Fibroblast of lung (primary cell): ENCODE results near the gene NR3C2. TPM values are rescaled to one million over a fixed set of nuclear protein-coding genes. Genes with fewer than 3 reads are reported as not detected.

Experiments
- DNase-seq, 2 donors: peaks; one replicate each; pipeline versions ENCODE4 v3.0.0 to v3.0.0-alpha.2; 2010; ENCODE audit warnings: low read depth in 2 of 2
- H2AFZ ChIP-seq: 2 replicates; pipeline ENCODE4 v1.5.1; 2012; ENCODE audit warnings: low read length, control low read depth, inconsistent platforms
- H3K27ac ChIP-seq: 2 replicates; pipeline ENCODE4 v1.5.1; 2011; ENCODE audit warnings: low read length, control low read depth; ENCODE audit not compliant: insufficient read depth
- H3K27me3 ChIP-seq: 2 replicates; pipeline ENCODE4 v1.5.1; 2011; ENCODE audit warnings: mild to moderate bottlenecking, low read length; ENCODE audit not compliant: control insufficient read depth, insufficient read depth
- H3K36me3 ChIP-seq: 2 replicates; pipeline ENCODE4 v1.5.1; 2011; ENCODE audit warnings: low read length; ENCODE audit not compliant: control insufficient read depth, insufficient read depth
- H3K4me1 ChIP-seq: 2 replicates; pipeline ENCODE4 v1.5.1; 2011; ENCODE audit warnings: low read length; ENCODE audit not compliant: control insufficient read depth, insufficient read depth; ENCODE audit errors: extremely low read depth
- H3K4me2 ChIP-seq: 2 replicates; pipeline ENCODE4 v1.5.1; 2011; ENCODE audit warnings: low read length, control low read depth; ENCODE audit not compliant: insufficient read depth; ENCODE audit errors: extremely low read depth
- H3K4me3 ChIP-seq, 4 experiments: fragments of 200-600 bp in 1 of 4; sonication (generic) in 1 of 4; replicated peaks in 1 of 4; 2 replicates each; pipeline ENCODE4 v1.5.1; 2011 to 2016; ENCODE audit warnings: low read length in 4 of 4, low read depth in 3 of 4, mild to moderate bottlenecking in 3 of 4, control low read depth in 2 of 4, inconsistent platforms in 1 of 4, mixed read lengths in 1 of 4; ENCODE audit not compliant: insufficient read depth in 1 of 4; ENCODE audit errors: control extremely low read depth in 1 of 4
- H3K79me2 ChIP-seq: 2 replicates; pipeline ENCODE4 v1.5.1; 2012; ENCODE audit warnings: mild to moderate bottlenecking, low read length, inconsistent platforms; ENCODE audit not compliant: control insufficient read depth, insufficient read depth
- H3K9ac ChIP-seq: 2 replicates; pipeline ENCODE4 v1.5.1; 2011; ENCODE audit warnings: mild to moderate bottlenecking, low read length, control low read depth; ENCODE audit not compliant: insufficient read depth
- H3K9me3 ChIP-seq: 2 replicates; pipeline ENCODE4 v1.5.1; 2012; ENCODE audit warnings: low read depth, low read length; ENCODE audit not compliant: control insufficient read depth, insufficient read depth
- H4K20me1 ChIP-seq: 2 replicates; pipeline ENCODE4 v1.5.1; 2011; ENCODE audit warnings: low read length; ENCODE audit not compliant: control insufficient read depth, insufficient read depth; ENCODE audit errors: extremely low read depth
- CTCF ChIP-seq, 2 donors: IDR thresholded peaks in 1 of 2; conservative IDR thresholded peaks in 1 of 2; 1 replicate in 1 of 2; 2 replicates in 1 of 2; pipeline ENCODE4 v1.5.1; 2011 to 2012; ENCODE audit warnings: low read length in 2 of 2, control low read depth in 1 of 2, inconsistent platforms in 1 of 2, low read depth in 1 of 2, mild to moderate bottlenecking in 1 of 2
- EZH2 ChIP-seq: IDR thresholded peaks from 2 replicates; pipeline ENCODE4 v1.5.1; 2012; ENCODE audit warnings: low read length, control low read depth, mild to moderate bottlenecking; ENCODE audit errors: missing control alignments
- polyA plus RNA-seq, 2 donors: library from polyadenylated mRNA; depleted of rRNA in 1 of 2; stranded (reverse) in 1 of 2; unstranded in 1 of 2; fragments of >200 nt; gene quantifications; 2 replicates each; pipeline ENCODE4 v1.2.1, GENCODE V29; 2011 to 2012; ENCODE audit warnings: missing spikeins in 1 of 2
- total RNA-seq: library from RNA; depleted of rRNA; stranded (reverse); fragments of >200 nt; gene quantifications from 2 replicates; pipeline ENCODE4 v1.2.1, GENCODE V29; 2014

The NR3C2 gene
- total and polyA plus RNA-seq, 2 donors (not counting 1 experiment from before 2014, with no cell fraction given) = 1.9 to 7.4 TPM

- TF ChIP-seq CTCF (conservative IDR thresholded peaks at IDR 0.05 in 1 of 2, IDR thresholded peaks at IDR 0.05 in 1 of 2; ENCODE audit: low read depth in 1 of 2, low read length in 2 of 2) (no peak), EZH2 (no peak)
- no peaks in the 10 kb centered on the region for H3K27me3 ChIP-seq
- no peak for DNase-seq
- H2AFZ ChIP-seq = no peak overlapping the region
- H3K27ac ChIP-seq = no peak overlapping the region
- no peak overlapping the region for H3K4me2 ChIP-seq
- no peak overlapping the region for H3K9ac ChIP-seq
- H3K79me2 ChIP-seq = no peaks in the 10 kb centered on the region
- H3K9me3 ChIP-seq = no peaks in the 10 kb centered on the region
- peaks cover 5% of the 10 kb centered on the region for H3K36me3 ChIP-seq
- no peaks in the 10 kb centered on the region for H3K4me1 ChIP-seq
- no peaks in the 10 kb centered on the region for H4K20me1 ChIP-seq
- H3K4me3 ChIP-seq = no peak overlapping the region
Observed at GRCh38 chr4:148078061-148078460, 364.2 kb downstream of the NR3C2 start.

GRCh38 chr4:148077581-148077980 lies 364.6 kb downstream of the NR3C2 start:
- H3K9ac ChIP-seq = no peak overlapping the region
- peaks cover 7% of the 10 kb centered on the region for H3K36me3 ChIP-seq
- H3K9me3 ChIP-seq = no peaks in the 10 kb centered on the region
- no peaks in the 10 kb centered on the region for H3K4me1 ChIP-seq
- TF ChIP-seq CTCF (conservative IDR thresholded peaks at IDR 0.05 in 1 of 2, IDR thresholded peaks at IDR 0.05 in 1 of 2; ENCODE audit: low read depth in 1 of 2, low read length in 2 of 2) = no peak
- no peak for TF ChIP-seq EZH2
- DNase-seq = peak in 1 of 2 donors; percentile 15
- H3K27ac ChIP-seq = no peak overlapping the region
- no peak overlapping the region for H3K4me3 ChIP-seq
- H3K27me3 ChIP-seq = no peaks in the 10 kb centered on the region
- no peak overlapping the region for H3K4me2 ChIP-seq
- no peaks in the 10 kb centered on the region for H3K79me2 ChIP-seq
- no peak overlapping the region for H2AFZ ChIP-seq
- H4K20me1 ChIP-seq = no peaks in the 10 kb centered on the region

- no peak overlapping the region for H2AFZ ChIP-seq
- peak; percentile 49 to 74 for DNase-seq
Observed at GRCh38 chr4:148076964-148077363, 365.2 kb downstream of the NR3C2 start.

More at GRCh38 chr4:148076964-148077363, 365.2 kb downstream of the NR3C2 start:
- H4K20me1 ChIP-seq = no peaks in the 10 kb centered on the region
- peaks cover 8% of the 10 kb centered on the region for H3K36me3 ChIP-seq
- H3K9ac ChIP-seq = no peak overlapping the region
- H3K9me3 ChIP-seq = no peaks in the 10 kb centered on the region
- no peaks in the 10 kb centered on the region for H3K4me1 ChIP-seq
- no peaks in the 10 kb centered on the region for H3K79me2 ChIP-seq
- H3K27ac ChIP-seq = no peak overlapping the region
- H3K4me2 ChIP-seq = no peak overlapping the region
- H3K4me3 ChIP-seq = no peak overlapping the region
- no peaks in the 10 kb centered on the region for H3K27me3 ChIP-seq
- TF ChIP-seq CTCF (conservative IDR thresholded peaks at IDR 0.05 in 1 of 2, IDR thresholded peaks at IDR 0.05 in 1 of 2; ENCODE audit: low read depth in 1 of 2, low read length in 2 of 2) (no peak), EZH2 (no peak)
